PFSK-1 (cell line): ENCODE results near the gene COX17.

ENCODE experiments used
- FOXP2 ChIP-seq: optimal IDR thresholded peaks from 2 replicates; pipeline ENCODE3; 2011; ENCODE audit warnings: borderline replicate concordance, control low read depth, inconsistent platforms; ENCODE audit not compliant: insufficient read depth; ENCODE audit errors: extremely low read length, extremely low read depth
- POLR2AphosphoS5 ChIP-seq: IDR thresholded peaks from 2 replicates; pipeline ENCODE4 v1.6.1; 2012; ENCODE audit warnings: low read depth, mild to moderate bottlenecking, control low read depth, low read length, moderate library complexity
- REST ChIP-seq, 2 experiments: IDR thresholded peaks; 2 replicates each; pipeline versions ENCODE4 v1.6.1 to v1.8.0; 2011 to 2012; ENCODE audit warnings: low read depth in 2 of 2, low read length in 2 of 2, control low read depth in 1 of 2, inconsistent platforms in 1 of 2, mild to moderate bottlenecking in 1 of 2, moderate library complexity in 1 of 2; ENCODE audit not compliant: insufficient read depth in 1 of 2
- SIN3A ChIP-seq: IDR thresholded peaks from 2 replicates; pipeline ENCODE4 v1.6.1; 2012; ENCODE audit warnings: mild to moderate bottlenecking, low read length, moderate library complexity, borderline replicate concordance; ENCODE audit not compliant: insufficient read depth
- TAF1 ChIP-seq: IDR thresholded peaks from 2 replicates; pipeline ENCODE4 v1.6.1; 2012; ENCODE audit warnings: low read length, control low read depth, borderline replicate concordance; ENCODE audit not compliant: insufficient read depth

COX17 gene

GRCh38 chr3:119658994-119659393 is 18.2 kb downstream of the COX17 start:
- TF ChIP-seq POLR2AphosphoS5 (no peak), FOXP2 (no peak), TAF1 (no peak), REST (IDR thresholded peaks at IDR 0.05; ENCODE audit: insufficient read depth in 1 of 2, low read depth in 2 of 2, low read length in 2 of 2) (no peak), SIN3A (no peak)

- TF ChIP-seq TAF1 (no peak), FOXP2 (no peak), POLR2AphosphoS5 (no peak), REST (IDR thresholded peaks at IDR 0.05; ENCODE audit: insufficient read depth in 1 of 2, low read depth in 2 of 2, low read length in 2 of 2) (no peak), SIN3A (no peak)
Observed at GRCh38 chr3:119657887-119658702, 19.1 kb downstream of the COX17 start.

GRCh38 chr3:119653876-119654275 is 23.3 kb downstream of the COX17 start:
- TF ChIP-seq SIN3A (no peak), REST (IDR thresholded peaks at IDR 0.05; ENCODE audit: insufficient read depth in 1 of 2, low read depth in 2 of 2, low read length in 2 of 2) (no peak), FOXP2 (no peak), TAF1 (no peak), POLR2AphosphoS5 (no peak)

GRCh38 chr3:119652306-119653033 is 24.7 kb downstream of the COX17 start:
- TF ChIP-seq SIN3A (no peak), POLR2AphosphoS5 (no peak), TAF1 (no peak), FOXP2 (no peak), REST (IDR thresholded peaks at IDR 0.05; ENCODE audit: insufficient read depth in 1 of 2, low read depth in 2 of 2, low read length in 2 of 2) (no peak)
